Thoracic aorta (tissue), 2 donors: Measurements from ENCODE around the gene DMRT1. TPM values are rescaled to one million over a fixed set of nuclear protein-coding genes. Genes with fewer than 3 reads are reported as not detected.

Experiments
- ATAC-seq: fragments of 150-250 bp; one replicate; pipeline ENCODE4 v1.8.0; 2017; ENCODE audit warnings: low read depth; ENCODE audit not compliant: insufficient number of reproducible peaks, low FRiP score
- DNase-seq: peaks from one replicate; pipeline ENCODE4 v3.0.0-alpha.2; 2020; ENCODE audit warnings: low spot score
- H3K27ac ChIP-seq, 2 donors: fragments of 200-600 bp; sonication (generic); 1 replicate in 1 of 2; 2 replicates in 1 of 2; pipeline ENCODE4 v1.5.1; 2016; ENCODE audit warnings: mild to moderate bottlenecking in 2 of 2, moderate library complexity in 2 of 2
- H3K27me3 ChIP-seq: fragments of 200-600 bp; sonication (generic); replicated peaks from 2 replicates; pipeline ENCODE4 v1.6.0; 2016; ENCODE audit warnings: mild to moderate bottlenecking; ENCODE audit not compliant: insufficient read depth
- H3K36me3 ChIP-seq: fragments of 200-600 bp; sonication (generic); one replicate; pipeline ENCODE4 v1.5.1; 2016
- H3K4me1 ChIP-seq, 2 donors: fragments of 200-600 bp; sonication (generic); 1 replicate in 1 of 2; 2 replicates in 1 of 2; pipeline versions ENCODE4 v1.5.1 to v1.6.0; 2016; ENCODE audit warnings: low read depth in 2 of 2, mild to moderate bottlenecking in 1 of 2; ENCODE audit not compliant: control insufficient read depth in 1 of 2
- H3K4me3 ChIP-seq: fragments of 200-600 bp; sonication (generic); 2 replicates; pipeline ENCODE4 v1.5.1; 2016; ENCODE audit warnings: mild to moderate bottlenecking
- H3K9me3 ChIP-seq: fragments of 200-600 bp; sonication (generic); 2 replicates; pipeline ENCODE4 v1.5.1; 2016
- CTCF ChIP-seq: fragments of 200-600 bp; sonication (generic); IDR thresholded peaks from one replicate; pipeline ENCODE4 v1.5.1; 2019; ENCODE audit warnings: antibody characterized with exemption
- total RNA-seq, 2 donors: library from RNA; depleted of rRNA; stranded (reverse); fragments of >200 nt; gene quantifications; one replicate each; pipeline versions ENCODE4 v1.1.0 to v1.2.3, GENCODE V29; 2016

Gene DMRT1
- total RNA-seq, 2 donors from 2014 or later: not detected

GRCh38 chr9:974031-974995 lies 132.8 kb downstream of the DMRT1 start:
- H3K27ac ChIP-seq: no peak overlapping the region

DNA sequence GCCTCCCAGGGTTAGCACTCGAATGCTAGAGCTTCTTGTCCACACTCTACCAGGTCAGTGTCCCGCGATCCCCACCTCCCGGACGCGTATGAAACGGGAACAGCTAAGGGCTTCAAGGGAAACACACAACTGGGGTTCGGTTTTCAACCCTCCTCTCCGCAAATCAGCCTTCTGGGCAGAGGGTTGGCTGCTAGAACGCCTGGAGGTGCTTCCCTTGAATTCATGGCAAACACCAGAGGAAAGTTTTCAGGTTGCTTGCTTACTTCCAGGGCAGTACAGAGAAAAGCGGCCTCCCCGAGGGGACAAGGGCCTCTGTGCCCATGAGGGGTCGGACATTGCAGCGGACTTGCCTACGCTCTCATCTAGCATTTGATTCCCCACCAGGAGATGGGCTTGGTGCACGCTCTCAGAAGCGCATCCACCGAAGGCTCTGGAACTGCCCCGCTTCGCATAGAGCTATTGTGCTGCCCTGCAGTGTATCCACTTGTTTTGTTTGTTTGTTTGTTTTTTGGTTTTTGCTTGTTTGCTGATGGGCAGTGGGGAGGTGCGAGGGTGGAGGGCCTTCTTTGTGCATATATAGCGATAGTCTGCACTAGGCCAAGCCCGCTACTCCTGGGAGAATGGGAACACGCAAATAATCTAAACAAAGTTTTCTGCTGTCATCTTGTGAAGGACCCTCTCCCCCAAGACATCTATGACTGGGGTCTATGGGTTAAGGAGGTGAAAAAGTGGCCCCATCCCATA lies 133.7 kb downstream of the DMRT1 start:
- ATAC-seq (no peak), DNase-seq (no peak)
- Histone ChIP-seq H3K27me3 (peaks cover 26% of the 10 kb centered on the region), H3K4me3 (no peak overlapping the region), H3K9me3 (no peaks in the 10 kb centered on the region), H3K36me3 (no peaks in the 10 kb centered on the region), H3K4me1 (peaks cover 14 to 24% of the 10 kb centered on the region in 2 donors), H3K27ac (no peak overlapping the region)
- no peak for TF ChIP-seq CTCF

More at GRCh38 chr9:974031-974995, 132.8 kb downstream of the DMRT1 start:
- Histone ChIP-seq H3K36me3 (no peaks in the 10 kb centered on the region), H3K9me3 (no peaks in the 10 kb centered on the region), H3K4me3 (no peak overlapping the region), H3K27me3 (peaks cover 31% of the 10 kb centered on the region), H3K4me1 (peaks cover 14 to 24% of the 10 kb centered on the region in 2 donors)
- no peak for TF ChIP-seq CTCF
- no peak for DNase-seq
- no peak for ATAC-seq

- peaks cover 14 to 24% of the 10 kb centered on the region in 2 donors for H3K4me1 ChIP-seq
- no peak for TF ChIP-seq CTCF
- ATAC-seq (no peak), DNase-seq (no peak)
- no peaks in the 10 kb centered on the region for H3K36me3 ChIP-seq
- H3K27me3 ChIP-seq: peaks cover 20% of the 10 kb centered on the region
- no peaks in the 10 kb centered on the region for H3K9me3 ChIP-seq
- H3K27ac ChIP-seq: no peak overlapping the region
- peak overlapping the region; percentile 52 for H3K4me3 ChIP-seq
Observed at GRCh38 chr9:975740-976257, 134.3 kb downstream of the DMRT1 start.

GRCh38 chr9:976258-976942 lies 134.9 kb downstream of the DMRT1 start, which contains the start of gene DMRT3:
DMRT3 (plus strand) TSS chr9:976655; CDS start chr9:977002, 347 bp downstream.
- DNase-seq (no peak), ATAC-seq (no peak)
- Histone ChIP-seq H3K27ac (no peak within 1 kb of the TSS), H3K36me3 (no peaks in the 10 kb centered on the region), H3K4me3 (peak within 1 kb of the TSS; percentile 52), H3K4me1 (peaks cover 11 to 23% of the 10 kb centered on the region in 2 donors), H3K9me3 (no peaks in the 10 kb centered on the region), H3K27me3 (peaks cover 14% of the 10 kb centered on the region)
- no peak for TF ChIP-seq CTCF
